Measurements from ENCODE around the gene SLC4A1.
A peak's percentile ranks its signal among the peaks of the same experiment; 100 is the strongest.

The SLC4A1 gene

GRCh38 chr17:44279346-44279665 is 11.4 kb upstream of the SLC4A1 start:
- TF ChIP-seq CTCF (IDR thresholded peaks at IDR 0.05; ENCODE audit: borderline replicate concordance, control extremely low read depth, extremely low read depth, insufficient read depth, missing control alignments), result no peak
- in situ Hi-C loops (cut with MboI; ENCODE audit: low sequenced_read_pairs, unreplicated experiment), result no loop called here
- DNase-seq (ENCODE audit: low spot score), result no peak

GRCh38 chr17:44277976-44278375 is 10.0 kb upstream of the SLC4A1 start:
- in situ Hi-C loops (cut with MboI; ENCODE audit: low sequenced_read_pairs, unreplicated experiment), result no loop called here
- peak; percentile 4 for DNase-seq (ENCODE audit: low spot score)

GRCh38 chr17:44273607-44274006 is 5.7 kb upstream of the SLC4A1 start:
- DNase-seq (ENCODE audit: low spot score), result no peak
- in situ Hi-C loops (cut with MboI; ENCODE audit: low sequenced_read_pairs, unreplicated experiment), result no loop called here
- TF ChIP-seq CTCF (IDR thresholded peaks at IDR 0.05; ENCODE audit: borderline replicate concordance, control extremely low read depth, extremely low read depth, insufficient read depth, missing control alignments), result no peak

More at GRCh38 chr17:44277976-44278375, 10.0 kb upstream of the SLC4A1 start:
- TF ChIP-seq CTCF (IDR thresholded peaks at IDR 0.05; ENCODE audit: borderline replicate concordance, control extremely low read depth, extremely low read depth, insufficient read depth, missing control alignments), result no peak

- no peak for TF ChIP-seq CTCF (IDR thresholded peaks at IDR 0.05; ENCODE audit: borderline replicate concordance, control extremely low read depth, extremely low read depth, insufficient read depth, missing control alignments)
- in situ Hi-C loops (cut with MboI; ENCODE audit: low sequenced_read_pairs, unreplicated experiment), result no loop called here
- DNase-seq (ENCODE audit: low spot score), result peak; percentile 18
These were observed 5.0 kb upstream of the SLC4A1 start for GRCh38 chr17:44272954-44273353.

GRCh38 chr17:44272321-44272951 is 4.5 kb upstream of the SLC4A1 start:
- in situ Hi-C loops (cut with MboI; ENCODE audit: low sequenced_read_pairs, unreplicated experiment), result no loop called here
- no peak for DNase-seq (ENCODE audit: low spot score)
- no peak for TF ChIP-seq CTCF (IDR thresholded peaks at IDR 0.05; ENCODE audit: borderline replicate concordance, control extremely low read depth, extremely low read depth, insufficient read depth, missing control alignments)

- no peak for DNase-seq (ENCODE audit: low spot score)
- no peak for TF ChIP-seq CTCF (IDR thresholded peaks at IDR 0.05; ENCODE audit: borderline replicate concordance, control extremely low read depth, extremely low read depth, insufficient read depth, missing control alignments)
- in situ Hi-C loops (cut with MboI; ENCODE audit: low sequenced_read_pairs, unreplicated experiment), result no loop called here
These were observed 1.8 kb upstream of the SLC4A1 start for GRCh38 chr17:44269535-44270240.

Measured in GM13976 (cell line).